A549 (cell line): ENCODE data around the gene PCED1B. TPM values are rescaled to one million over a fixed set of nuclear protein-coding genes. Genes with fewer than 3 reads are reported as not detected.

Experiments used
- ATAC-seq, 2 experiments: fragments of 200-7000 bp in 1 of 2; fragments of >200 bp in 1 of 2; cut with Nextera tagmentation in 1 of 2; cut with Tn5 transposase in 1 of 2; 3 replicates each; pipeline versions ENCODE4 v1.8.0 to v1.9.1; 2018 to 2020; ENCODE audit warnings: mild to moderate bottlenecking in 1 of 2, moderate library complexity in 1 of 2
- CTCF ChIA-PET: fragments of 300-600 bp; sonication (Branson Sonifier 250); formaldehyde crosslinking; extraction: SDS; loops from one replicate; lab custom pipeline; 2021; ENCODE audit warnings: antibody characterized with exemption, inconsistent platforms; lab: Yijun Ruan, JAX
- POLR2A ChIA-PET: fragments of 350-600 bp; formaldehyde crosslinking; extraction: SDS; loops from one replicate; lab custom pipeline; 2021; ENCODE audit warnings: antibody characterized with exemption, inconsistent platforms; lab: Yijun Ruan, JAX
- DNase-seq, 2 experiments: peaks; one replicate each; pipeline versions ENCODE4 v3.0.0 to v3.0.0-alpha.2; 2011 to 2016; ENCODE audit warnings: low read depth in 1 of 2, low spot score in 1 of 2
- FAIRE-seq: peaks from 2 replicates; lab custom pipeline; 2011; peaks lifted over from hg19 to GRCh38; lab: Jason Lieb, UNC
- H3K27ac ChIP-seq, 2 experiments: fragments of >200 bp; sonication (Bioruptor Twin); formaldehyde crosslinking; 3 replicates each; pipeline ENCODE4 v1.5.1; 2016 to 2017
- H3K4me1 ChIP-seq: fragments of >200 bp; sonication (Bioruptor Twin); formaldehyde crosslinking; 3 replicates; pipeline ENCODE4 v1.6.1; 2016
- H3K4me2 ChIP-seq: fragments of >200 bp; sonication (Bioruptor Twin); formaldehyde crosslinking; 3 replicates; pipeline ENCODE4 v1.6.1; 2016
- H3K4me3 ChIP-seq: fragments of >200 bp; sonication (Bioruptor Twin); formaldehyde crosslinking; 3 replicates; pipeline ENCODE4 v1.5.1; 2016
- H3K9me3 ChIP-seq: fragments of >200 bp; sonication (Bioruptor Twin); formaldehyde crosslinking; 3 replicates; pipeline ENCODE4 v1.6.1; 2016
- BHLHE40 ChIP-seq: IDR thresholded peaks from 2 replicates; pipeline ENCODE4 v1.6.1; 2012; ENCODE audit warnings: low read depth, low read length, inconsistent platforms
- CBX2 ChIP-seq: fragments of 200-600 bp; sonication (generic); IDR thresholded peaks from 2 replicates; pipeline ENCODE4 v1.6.1; 2016; ENCODE audit warnings: low read depth, mild to moderate bottlenecking, borderline replicate concordance
- CEBPB ChIP-seq, 2 experiments: fragments of >200 bp in 1 of 2; sonication (Bioruptor Twin) in 1 of 2; formaldehyde crosslinking in 1 of 2; IDR thresholded peaks; 2 replicates each; pipeline ENCODE4 v1.6.1; 2012 to 2016
- CHD2 ChIP-seq: fragments of 150-350 bp; IDR thresholded peaks from 2 replicates; pipeline ENCODE4 v1.6.1; 2014; ENCODE audit warnings: low read length; ENCODE audit not compliant: partially characterized antibody
- CHD4 ChIP-seq: fragments of 200-600 bp; sonication (generic); IDR thresholded peaks from 2 replicates; pipeline ENCODE4 v1.6.1; 2016; ENCODE audit warnings: antibody characterized with exemption, mild to moderate bottlenecking, borderline replicate concordance
- EHF ChIP-seq: fragments of 250-450 bp; sonication (Bioruptor Pico); IDR thresholded peaks from 2 replicates; pipeline ENCODE4 v1.5.0; 2020; ENCODE audit warnings: mild to moderate bottlenecking
- EHMT2 ChIP-seq: fragments of 200-600 bp; sonication (generic); IDR thresholded peaks from 2 replicates; pipeline ENCODE4 v1.6.1; 2016; ENCODE audit warnings: antibody characterized with exemption, low read depth, mild to moderate bottlenecking, moderate library complexity
- ESRRA ChIP-seq: fragments of 150-350 bp; IDR thresholded peaks from 2 replicates; pipeline ENCODE4 v1.6.1; 2014; ENCODE audit warnings: mild to moderate bottlenecking, low read length, borderline replicate concordance
- GATA3 ChIP-seq: IDR thresholded peaks from 2 replicates; pipeline ENCODE4 v1.6.1; 2012; ENCODE audit warnings: borderline replicate concordance
- HDAC2 ChIP-seq: fragments of 200-600 bp; sonication (generic); IDR thresholded peaks from 2 replicates; pipeline ENCODE4 v1.6.1; 2016
- HEYL ChIP-seq: fragments of 250-450 bp; sonication (Bioruptor Pico); IDR thresholded peaks from 2 replicates; pipeline ENCODE4 v1.8.0; 2021; ENCODE audit warnings: mild to moderate bottlenecking, moderate library complexity
- HOXB13 ChIP-seq: fragments of 250-450 bp; sonication (Bioruptor Pico); IDR thresholded peaks from 2 replicates; pipeline ENCODE4 v1.5.0; 2020; ENCODE audit warnings: low read depth, mild to moderate bottlenecking, moderate library complexity
- KDM1A ChIP-seq: fragments of 200-600 bp; sonication (generic); IDR thresholded peaks from 2 replicates; pipeline ENCODE4 v1.6.1; 2016; ENCODE audit warnings: low read depth, mild to moderate bottlenecking
- KDM5A ChIP-seq: fragments of 200-600 bp; sonication (generic); IDR thresholded peaks from 2 replicates; pipeline ENCODE4 v1.6.1; 2016; ENCODE audit warnings: antibody characterized with exemption, mild to moderate bottlenecking
- NFE2L2 ChIP-seq: fragments of 150-350 bp; conservative IDR thresholded peaks from 2 replicates; pipeline ENCODE4 v1.6.1; 2014; ENCODE audit warnings: low read length
- POLR2A ChIP-seq: IDR thresholded peaks from 2 replicates; pipeline ENCODE4 v1.6.1; 2012; ENCODE audit warnings: mild to moderate bottlenecking, low read length
- POLR2AphosphoS2 ChIP-seq: conservative IDR thresholded peaks from 2 replicates; pipeline ENCODE4 v1.6.1; 2012; ENCODE audit warnings: low read length, improper control_type of control experiment, inconsistent platforms
- RAD21 ChIP-seq, 2 experiments: fragments of >200 bp in 1 of 2; sonication (Bioruptor Twin) in 1 of 2; formaldehyde crosslinking in 1 of 2; IDR thresholded peaks in 1 of 2; conservative IDR thresholded peaks in 1 of 2; 2 replicates in 1 of 2; 3 replicates in 1 of 2; pipeline ENCODE4 v1.6.1; 2012 to 2018; ENCODE audit warnings: inconsistent platforms in 1 of 2
- RCOR1 ChIP-seq: fragments of 150-350 bp; IDR thresholded peaks from 2 replicates; pipeline ENCODE4 v1.6.1; 2014; ENCODE audit warnings: antibody characterized with exemption, low read length, low read depth
- RFX5 ChIP-seq: fragments of 450-650 bp; IDR thresholded peaks from 2 replicates; pipeline ENCODE4 v1.7.1; 2014; ENCODE audit warnings: antibody characterized with exemption, mild to moderate bottlenecking, moderate library complexity
- SMC3 ChIP-seq: fragments of >200 bp; sonication (Bioruptor Twin); formaldehyde crosslinking; IDR thresholded peaks from 3 replicates; pipeline ENCODE4 v1.6.1; 2018; ENCODE audit warnings: inconsistent platforms
- TP53 ChIP-seq: fragments of 250-450 bp; sonication (Bioruptor Pico); IDR thresholded peaks from 2 replicates; pipeline ENCODE4 v1.5.0; 2021; ENCODE audit warnings: mild to moderate bottlenecking, moderate library complexity
- ZNF302 ChIP-seq: fragments of 250-450 bp; sonication (Bioruptor Pico); IDR thresholded peaks from 2 replicates; pipeline ENCODE4 v1.9.0; 2021; ENCODE audit warnings: inconsistent platforms, mild to moderate bottlenecking, moderate library complexity
- ZSCAN20 ChIP-seq: fragments of 250-450 bp; sonication (Bioruptor Pico); IDR thresholded peaks from 2 replicates; pipeline ENCODE4 v1.8.0; 2022; ENCODE audit warnings: mild to moderate bottlenecking, moderate library complexity
- WGBS: methylation state at CpG from one replicate; pipeline ENCODE4 v1.1.6; 2017; ENCODE audit errors: missing lambda C conversion rate; 5-methylcytosine and 5-hydroxymethylcytosine counted together
- polyA plus RNA-seq, 4 experiments: library from polyadenylated mRNA; depleted of rRNA in 3 of 4; stranded (reverse); fragments of >200 nt; fragmentation: RNase III in 1 of 4; extraction: RNeasy Plus Mini Kit Qiagen cat#74134 plus additional on column Dnase treatment in 1 of 4; gene quantifications; 2 replicates in 3 of 4; 3 replicates in 1 of 4; pipeline ENCODE4 v1.2.3, GENCODE V29; 2011 to 2017
- TF ChIP-seq, protein P1 (sequence below): IDR thresholded peaks from 2 replicates; pipeline ENCODE4 v1.6.1; 2012
- TF ChIP-seq, protein P2 (sequence below): fragments of >200 bp; sonication (Bioruptor Twin); formaldehyde crosslinking; IDR thresholded peaks from 3 replicates; pipeline ENCODE4 v1.5.1; 2016
- TF ChIP-seq, protein P3 (sequence below): IDR thresholded peaks from 2 replicates; pipeline ENCODE4 v1.6.1; 2012
- TF ChIP-seq, protein P4 (sequence below): fragments of 200-600 bp; sonication (generic); IDR thresholded peaks from 2 replicates; pipeline ENCODE4 v1.6.1; 2016; ENCODE audit warnings: antibody characterized with exemption, mild to moderate bottlenecking, moderate library complexity
- TF ChIP-seq, protein P5 (sequence below): fragments of 450-650 bp; IDR thresholded peaks from 2 replicates; pipeline ENCODE4 v1.6.1; 2014; ENCODE audit warnings: antibody characterized with exemption

PCED1B gene
- polyA plus RNA-seq, 2 of the 4 experiments (the other 2 are of a cell fraction): 74.6 to 108 TPM

DNA sequence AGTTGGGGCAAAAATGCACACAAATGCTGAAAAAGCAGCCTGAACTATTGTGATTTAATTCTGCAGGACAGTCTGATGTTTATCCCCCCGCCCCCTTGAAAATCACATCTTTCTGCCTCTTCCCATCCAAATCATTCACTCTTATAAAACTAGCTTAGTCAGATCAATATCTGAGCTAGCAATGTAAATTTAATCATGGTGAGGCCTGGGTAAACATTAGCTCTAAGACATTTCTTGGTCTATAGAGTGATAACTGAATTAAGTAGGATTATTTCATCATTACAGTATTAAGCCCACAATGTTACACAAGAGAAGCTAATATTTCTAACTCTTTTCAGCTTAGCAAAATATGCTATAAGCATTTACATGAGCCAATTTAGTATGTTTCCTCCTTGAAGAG is 9.1 kb upstream of the PCED1B start:
- H3K27ac ChIP-seq: peak overlapping the region; percentile 61 to 73
- ChIA-PET CTCF (interaction anchor here (0.5 to 6.8 kb wide), 19 partner anchors 10 to 998 kb away, joined by 3 to 93 read pairs (median 4); partner anchors contain the start of gene AMIGO2), POLR2A (interaction anchor here (1.4 to 3.3 kb wide), 3 partner anchors 9 to 38 kb away, joined by 6 to 13 read pairs (median 8); partner anchors contain the start of genes AMIGO2 and PCED1B)
- DNase-seq (no peak), FAIRE-seq (peak; percentile 89), ATAC-seq (no peak)
- H3K4me1 ChIP-seq: peaks cover 78% of the 10 kb centered on the region
- TF ChIP-seq POLR2AphosphoS2 (no peak), RFX5 (no peak), CEBPB (IDR thresholded peaks at IDR 0.05) (no peak), RCOR1 (no peak), POLR2A (no peak), BHLHE40 (no peak), GATA3 (no peak), TP53 (CRISPR knock-in tag) (no peak), ESRRA (no peak), KDM5A (no peak), CBX2 (no peak), CHD2 (no peak), EHMT2 (no peak), KDM1A (no peak)
- TF ChIP-seq, protein P1, sequence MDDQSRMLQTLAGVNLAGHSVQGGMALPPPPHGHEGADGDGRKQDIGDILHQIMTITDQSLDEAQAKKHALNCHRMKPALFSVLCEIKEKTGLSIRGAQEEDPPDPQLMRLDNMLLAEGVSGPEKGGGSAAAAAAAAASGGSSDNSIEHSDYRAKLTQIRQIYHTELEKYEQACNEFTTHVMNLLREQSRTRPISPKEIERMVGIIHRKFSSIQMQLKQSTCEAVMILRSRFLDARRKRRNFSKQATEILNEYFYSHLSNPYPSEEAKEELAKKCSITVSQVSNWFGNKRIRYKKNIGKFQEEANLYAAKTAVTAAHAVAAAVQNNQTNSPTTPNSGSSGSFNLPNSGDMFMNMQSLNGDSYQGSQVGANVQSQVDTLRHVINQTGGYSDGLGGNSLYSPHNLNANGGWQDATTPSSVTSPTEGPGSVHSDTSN: no peak
- peak overlapping the region; percentile 47 for H3K4me2 ChIP-seq
- H3K4me3 ChIP-seq: no peak overlapping the region
- no peaks in the 10 kb centered on the region for H3K9me3 ChIP-seq
- 91% methylated on average over 1 of the region's 1 CpG for WGBS

DNA sequence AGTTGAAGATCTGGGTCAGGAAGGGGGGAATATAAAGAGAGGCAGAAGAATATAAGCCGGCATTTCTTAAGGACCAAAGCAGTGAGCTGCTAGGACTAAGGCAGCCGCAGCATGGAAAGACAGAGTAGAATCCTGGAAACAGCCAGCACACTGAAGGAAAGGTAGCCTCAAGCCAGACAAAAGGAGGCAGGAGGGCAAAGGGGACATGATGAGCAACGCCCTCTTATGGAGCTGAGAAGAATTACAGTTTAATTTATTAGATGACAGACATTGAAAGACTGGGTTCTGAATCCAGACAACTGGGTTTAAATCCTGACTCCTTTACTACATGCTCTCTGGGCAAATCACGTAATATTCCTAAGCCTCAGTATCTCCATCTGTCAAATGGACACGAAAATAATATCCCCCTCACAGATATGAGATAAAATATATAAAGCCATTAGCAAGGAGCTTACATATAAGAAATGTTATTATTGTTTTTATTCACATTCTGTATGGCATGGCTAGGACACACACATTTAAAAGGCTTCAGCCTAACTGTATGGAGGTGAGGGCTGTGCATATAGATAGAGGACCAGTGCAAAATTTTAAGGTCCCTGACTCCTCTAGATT is 8.1 kb upstream of the PCED1B start:
- ChIA-PET CTCF (interaction anchor here (0.6 to 6.8 kb wide), 24 partner anchors 9 to 999 kb away, joined by 3 to 93 read pairs (median 4); partner anchors contain the start of gene AMIGO2), POLR2A (interaction anchor here (1.4 to 5.1 kb wide), 4 partner anchors 8 to 39 kb away, joined by 6 to 36 read pairs (median 10); partner anchors contain the start of genes AMIGO2 and PCED1B)
- peak overlapping the region; percentile 47; the same call in 2 of the 3 replicates for H3K4me2 ChIP-seq
- peak; percentile 88 for FAIRE-seq
- H3K4me1 ChIP-seq: peaks cover 83% of the 10 kb centered on the region
- no peaks in the 10 kb centered on the region for H3K9me3 ChIP-seq
- peak in 1 of 2 experiments; percentile 72 for DNase-seq
- H3K4me3 ChIP-seq: no peak overlapping the region
- peak; percentile 4 to 11; a peak in 3 of 6 replicates for ATAC-seq
- H3K27ac ChIP-seq: peak overlapping the region; percentile 61 to 73; a peak in 5 of 6 replicates
- 50% methylated on average over 5 of the region's 5 CpGs for WGBS
- TF ChIP-seq CHD2 (no peak), HDAC2 (no peak), ZSCAN20 (0 out of 2 replicates have a peak, but pooled peaks have one; percentile 43), POLR2AphosphoS2 (no peak), RFX5 (no peak), SMC3 (peak; percentile 47), NFE2L2 (no peak), ZNF302 (CRISPR knock-in tag) (no peak), RAD21 (conservative IDR thresholded peaks at IDR 0.05 in 1 of 2, IDR thresholded peaks at IDR 0.05 in 1 of 2) (peak; percentile 40 to 63; a peak in 3 of 5 replicates), HOXB13 (CRISPR knock-in tag) (no peak), HEYL (no peak), EHF (CRISPR knock-in tag) (no peak), ESRRA (no peak), CHD4 (no peak)
- TF ChIP-seq, protein P2, sequence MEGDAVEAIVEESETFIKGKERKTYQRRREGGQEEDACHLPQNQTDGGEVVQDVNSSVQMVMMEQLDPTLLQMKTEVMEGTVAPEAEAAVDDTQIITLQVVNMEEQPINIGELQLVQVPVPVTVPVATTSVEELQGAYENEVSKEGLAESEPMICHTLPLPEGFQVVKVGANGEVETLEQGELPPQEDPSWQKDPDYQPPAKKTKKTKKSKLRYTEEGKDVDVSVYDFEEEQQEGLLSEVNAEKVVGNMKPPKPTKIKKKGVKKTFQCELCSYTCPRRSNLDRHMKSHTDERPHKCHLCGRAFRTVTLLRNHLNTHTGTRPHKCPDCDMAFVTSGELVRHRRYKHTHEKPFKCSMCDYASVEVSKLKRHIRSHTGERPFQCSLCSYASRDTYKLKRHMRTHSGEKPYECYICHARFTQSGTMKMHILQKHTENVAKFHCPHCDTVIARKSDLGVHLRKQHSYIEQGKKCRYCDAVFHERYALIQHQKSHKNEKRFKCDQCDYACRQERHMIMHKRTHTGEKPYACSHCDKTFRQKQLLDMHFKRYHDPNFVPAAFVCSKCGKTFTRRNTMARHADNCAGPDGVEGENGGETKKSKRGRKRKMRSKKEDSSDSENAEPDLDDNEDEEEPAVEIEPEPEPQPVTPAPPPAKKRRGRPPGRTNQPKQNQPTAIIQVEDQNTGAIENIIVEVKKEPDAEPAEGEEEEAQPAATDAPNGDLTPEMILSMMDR: peak; percentile 62
- TF ChIP-seq, protein P3, sequence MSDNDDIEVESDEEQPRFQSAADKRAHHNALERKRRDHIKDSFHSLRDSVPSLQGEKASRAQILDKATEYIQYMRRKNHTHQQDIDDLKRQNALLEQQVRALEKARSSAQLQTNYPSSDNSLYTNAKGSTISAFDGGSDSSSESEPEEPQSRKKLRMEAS: 0 out of 2 replicates have a peak, but pooled peaks have one; percentile 29
- TF ChIP-seq, protein P4, sequence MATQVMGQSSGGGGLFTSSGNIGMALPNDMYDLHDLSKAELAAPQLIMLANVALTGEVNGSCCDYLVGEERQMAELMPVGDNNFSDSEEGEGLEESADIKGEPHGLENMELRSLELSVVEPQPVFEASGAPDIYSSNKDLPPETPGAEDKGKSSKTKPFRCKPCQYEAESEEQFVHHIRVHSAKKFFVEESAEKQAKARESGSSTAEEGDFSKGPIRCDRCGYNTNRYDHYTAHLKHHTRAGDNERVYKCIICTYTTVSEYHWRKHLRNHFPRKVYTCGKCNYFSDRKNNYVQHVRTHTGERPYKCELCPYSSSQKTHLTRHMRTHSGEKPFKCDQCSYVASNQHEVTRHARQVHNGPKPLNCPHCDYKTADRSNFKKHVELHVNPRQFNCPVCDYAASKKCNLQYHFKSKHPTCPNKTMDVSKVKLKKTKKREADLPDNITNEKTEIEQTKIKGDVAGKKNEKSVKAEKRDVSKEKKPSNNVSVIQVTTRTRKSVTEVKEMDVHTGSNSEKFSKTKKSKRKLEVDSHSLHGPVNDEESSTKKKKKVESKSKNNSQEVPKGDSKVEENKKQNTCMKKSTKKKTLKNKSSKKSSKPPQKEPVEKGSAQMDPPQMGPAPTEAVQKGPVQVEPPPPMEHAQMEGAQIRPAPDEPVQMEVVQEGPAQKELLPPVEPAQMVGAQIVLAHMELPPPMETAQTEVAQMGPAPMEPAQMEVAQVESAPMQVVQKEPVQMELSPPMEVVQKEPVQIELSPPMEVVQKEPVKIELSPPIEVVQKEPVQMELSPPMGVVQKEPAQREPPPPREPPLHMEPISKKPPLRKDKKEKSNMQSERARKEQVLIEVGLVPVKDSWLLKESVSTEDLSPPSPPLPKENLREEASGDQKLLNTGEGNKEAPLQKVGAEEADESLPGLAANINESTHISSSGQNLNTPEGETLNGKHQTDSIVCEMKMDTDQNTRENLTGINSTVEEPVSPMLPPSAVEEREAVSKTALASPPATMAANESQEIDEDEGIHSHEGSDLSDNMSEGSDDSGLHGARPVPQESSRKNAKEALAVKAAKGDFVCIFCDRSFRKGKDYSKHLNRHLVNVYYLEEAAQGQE: no peak
- TF ChIP-seq, protein P5, sequence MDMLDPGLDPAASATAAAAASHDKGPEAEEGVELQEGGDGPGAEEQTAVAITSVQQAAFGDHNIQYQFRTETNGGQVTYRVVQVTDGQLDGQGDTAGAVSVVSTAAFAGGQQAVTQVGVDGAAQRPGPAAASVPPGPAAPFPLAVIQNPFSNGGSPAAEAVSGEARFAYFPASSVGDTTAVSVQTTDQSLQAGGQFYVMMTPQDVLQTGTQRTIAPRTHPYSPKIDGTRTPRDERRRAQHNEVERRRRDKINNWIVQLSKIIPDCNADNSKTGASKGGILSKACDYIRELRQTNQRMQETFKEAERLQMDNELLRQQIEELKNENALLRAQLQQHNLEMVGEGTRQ: no peak
